HG03342 (cell line): ENCODE results near the gene LTBP1.

Source experiments
- ATAC-seq: cut with Tn5 transposase; IDR thresholded peaks from one replicate; pipeline ENCODE4 v1.9.1; 2021; ENCODE audit warnings: mild to moderate bottlenecking, moderate library complexity; ENCODE audit not compliant: unreplicated experiment

The LTBP1 gene

GRCh38 chr2:32930436-32930835 is 16.3 kb upstream of the LTBP1 start:
- ATAC-seq, result no peak

- ATAC-seq, result no peak
Observed at GRCh38 chr2:32931519-32931918, 15.2 kb upstream of the LTBP1 start.

- no peak for ATAC-seq
Observed at GRCh38 chr2:32931945-32932709, 14.6 kb upstream of the LTBP1 start.

- no peak for ATAC-seq
Observed at GRCh38 chr2:32932825-32933755, 13.7 kb upstream of the LTBP1 start.

- ATAC-seq, result no peak
Observed at GRCh38 chr2:32933756-32934095, 13.0 kb upstream of the LTBP1 start.

GRCh38 chr2:32937602-32938448 is 8.9 kb upstream of the LTBP1 start:
- no peak for ATAC-seq

- no peak for ATAC-seq
Observed at GRCh38 chr2:32938934-32939333, 7.8 kb upstream of the LTBP1 start.

GRCh38 chr2:32940316-32940997 is 6.3 kb upstream of the LTBP1 start:
- ATAC-seq, result no peak

- ATAC-seq, result no peak
Observed at GRCh38 chr2:32941944-32942690, 4.6 kb upstream of the LTBP1 start.

GRCh38 chr2:32942793-32943485 is 3.8 kb upstream of the LTBP1 start:
- ATAC-seq, result no peak

GRCh38 chr2:32945286-32945685 is 1.5 kb upstream of the LTBP1 start:
- no peak for ATAC-seq

- ATAC-seq, result peak; percentile 21
Observed at GRCh38 chr2:32947076-32947483, 327 bp downstream of the LTBP1 start.

- ATAC-seq, result peak; percentile 31
Observed at GRCh38 chr2:32947484-32948143, 861 bp downstream of the LTBP1 start.

GRCh38 chr2:32948266-32948665 is 1.5 kb downstream of the LTBP1 start:
- no peak for ATAC-seq

- no peak for ATAC-seq
Observed at GRCh38 chr2:32949260-32949659, 2.5 kb downstream of the LTBP1 start.

- no peak for ATAC-seq
Observed at GRCh38 chr2:32951672-32952071, 4.9 kb downstream of the LTBP1 start.

GRCh38 chr2:32952761-32953476 is 6.2 kb downstream of the LTBP1 start:
- no peak for ATAC-seq

GRCh38 chr2:32954206-32954605 is 7.5 kb downstream of the LTBP1 start:
- ATAC-seq, result no peak
